ENCODE results near the gene ASB3.
A peak's percentile ranks its signal among the peaks of the same experiment; 100 is the strongest.

Gene ASB3

GRCh38 chr2:53636596-53636995, 150.2 kb downstream of the ASB3 start:
- DNase-seq = no peak

- DNase-seq = no peak
Measured at GRCh38 chr2:53636109-53636508, 150.6 kb downstream of the ASB3 start.

- no peak for DNase-seq
Measured at GRCh38 chr2:53635694-53636093, 151.1 kb downstream of the ASB3 start.

- no peak for DNase-seq
Measured at GRCh38 chr2:53633441-53633840, 153.3 kb downstream of the ASB3 start.

GRCh38 chr2:53632714-53633113, 154.0 kb downstream of the ASB3 start:
- peak; percentile 35 for DNase-seq

- no peak for DNase-seq
Measured at GRCh38 chr2:53632126-53632460, 154.7 kb downstream of the ASB3 start.

GRCh38 chr2:53631313-53632125, 155.2 kb downstream of the ASB3 start:
- no peak for DNase-seq

- no peak for DNase-seq
Measured at GRCh38 chr2:53630026-53630606, 156.6 kb downstream of the ASB3 start.

GRCh38 chr2:53629501-53629900, 157.3 kb downstream of the ASB3 start:
- no peak for DNase-seq

GRCh38 chr2:53629001-53629400, 157.8 kb downstream of the ASB3 start:
- no peak for DNase-seq

- DNase-seq = no peak
Measured at GRCh38 chr2:53622141-53622540, 164.6 kb downstream of the ASB3 start.

GRCh38 chr2:53620981-53621380, 165.8 kb downstream of the ASB3 start:
- no peak for DNase-seq

Measured in DMS79 (cell line).